ENCODE data around the gene NTSR2.

The NTSR2 gene

GRCh38 chr2:11712866-11713265 is 42.9 kb upstream of the NTSR2 start:
- Histone ChIP-seq H3K9me3 (ENCODE audit: low read depth, low read length) (no peaks in the 10 kb centered on the region), H3K4me3 (no peak overlapping the region), H3K27ac (no peak overlapping the region), H3K36me3 (ENCODE audit: insufficient read depth, low read length) (no peaks in the 10 kb centered on the region), H3K9ac (ENCODE audit: insufficient read length) (no peak overlapping the region)
- TF ChIP-seq POLR2AphosphoS5 (IDR thresholded peaks at IDR 0.05; ENCODE audit: borderline replicate concordance, low read depth, low read length) (no peak), EZH2 (IDR thresholded peaks at IDR 0.05) (no peak)
- no peak for DNase-seq (ENCODE audit: low read depth, low spot score)

DNA sequence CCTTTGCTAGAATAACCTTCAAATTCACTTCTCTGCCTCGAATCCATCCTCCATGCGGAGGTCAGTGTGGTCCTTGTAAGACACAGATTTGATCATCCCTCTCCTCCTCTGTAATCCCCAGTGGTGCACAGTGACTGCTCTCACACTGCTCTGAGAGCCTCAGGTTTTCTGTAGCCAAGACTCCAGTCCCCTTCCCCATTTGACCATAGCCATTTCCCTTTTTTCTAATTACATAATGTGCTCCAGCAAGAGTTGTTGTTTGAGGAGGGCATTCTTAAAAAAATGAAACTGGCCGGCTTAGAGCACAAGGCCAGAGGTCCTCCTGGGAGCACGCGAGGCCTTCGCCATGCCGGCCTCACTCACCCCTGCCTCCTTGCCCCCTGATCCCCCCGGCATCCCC is 41.8 kb upstream of the NTSR2 start:
- Histone ChIP-seq H3K27ac (no peak overlapping the region), H3K9ac (ENCODE audit: insufficient read length) (no peak overlapping the region), H3K4me3 (no peak overlapping the region), H3K9me3 (ENCODE audit: low read depth, low read length) (no peaks in the 10 kb centered on the region), H3K36me3 (ENCODE audit: insufficient read depth, low read length) (no peaks in the 10 kb centered on the region)
- no peak for TF ChIP-seq POLR2AphosphoS5 (IDR thresholded peaks at IDR 0.05; ENCODE audit: borderline replicate concordance, low read depth, low read length)
- no peak for TF ChIP-seq FOXP2 (optimal IDR thresholded peaks at IDR 0.05; ENCODE audit: control extremely low read depth, extremely low read length, insufficient read depth)
- DNase-seq (ENCODE audit: low read depth, low spot score) = no peak

GRCh38 chr2:11711354-11711716 is 41.3 kb upstream of the NTSR2 start:
- Histone ChIP-seq H3K36me3 (ENCODE audit: insufficient read depth, low read length) (no peaks in the 10 kb centered on the region), H3K9me3 (ENCODE audit: low read depth, low read length) (no peaks in the 10 kb centered on the region), H3K4me3 (no peak overlapping the region), H3K9ac (ENCODE audit: insufficient read length) (no peak overlapping the region), H3K27ac (no peak overlapping the region)
- TF ChIP-seq EZH2 (IDR thresholded peaks at IDR 0.05) (no peak), FOXP2 (optimal IDR thresholded peaks at IDR 0.05; ENCODE audit: control extremely low read depth, extremely low read length, insufficient read depth) (no peak), POLR2AphosphoS5 (IDR thresholded peaks at IDR 0.05; ENCODE audit: borderline replicate concordance, low read depth, low read length) (no peak)
- DNase-seq (ENCODE audit: low read depth, low spot score) = no peak

DNA sequence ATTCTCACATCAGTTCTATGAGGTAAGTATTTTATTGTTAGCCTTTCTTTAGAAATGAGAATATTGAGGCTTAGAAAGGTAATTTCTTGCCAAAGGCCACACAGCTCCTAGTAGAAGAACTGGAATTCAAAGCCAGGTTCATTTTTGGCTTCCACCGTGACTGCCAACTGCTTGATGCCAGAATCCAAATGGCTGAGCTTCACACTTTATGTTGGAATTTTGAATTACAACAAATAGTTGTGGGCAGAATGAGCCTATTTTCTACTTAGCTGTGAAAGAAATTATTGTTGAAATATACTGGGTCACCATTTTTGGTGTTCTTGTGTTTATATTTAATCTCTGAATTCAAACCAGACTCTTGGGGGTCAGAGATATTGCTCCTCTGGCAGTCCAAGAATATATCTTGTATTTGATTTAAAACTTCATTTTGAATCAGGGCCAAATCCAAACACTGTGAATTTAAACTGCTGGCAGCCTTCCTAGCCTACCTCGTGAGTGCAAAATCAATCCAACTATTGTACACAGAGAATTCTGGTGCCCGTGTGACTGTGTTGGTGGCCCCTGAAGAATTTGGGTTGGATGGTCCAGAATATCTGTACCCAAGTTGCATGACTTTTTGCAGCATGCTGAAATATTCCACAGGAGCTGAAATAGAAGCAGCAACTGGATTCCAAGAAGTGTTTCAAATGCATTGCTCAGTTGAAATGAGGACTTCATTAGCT is 40.8 kb upstream of the NTSR2 start:
- Histone ChIP-seq H3K27ac (no peak overlapping the region), H3K9ac (ENCODE audit: insufficient read length) (no peak overlapping the region), H3K36me3 (ENCODE audit: insufficient read depth, low read length) (no peaks in the 10 kb centered on the region), H3K4me3 (no peak overlapping the region), H3K9me3 (ENCODE audit: low read depth, low read length) (no peaks in the 10 kb centered on the region)
- no peak for TF ChIP-seq EZH2 (IDR thresholded peaks at IDR 0.05)
- no peak for TF ChIP-seq POLR2AphosphoS5 (IDR thresholded peaks at IDR 0.05; ENCODE audit: borderline replicate concordance, low read depth, low read length)
- no peak for TF ChIP-seq FOXP2 (optimal IDR thresholded peaks at IDR 0.05; ENCODE audit: control extremely low read depth, extremely low read length, insufficient read depth)
- no peak for DNase-seq (ENCODE audit: low read depth, low spot score)

DNA sequence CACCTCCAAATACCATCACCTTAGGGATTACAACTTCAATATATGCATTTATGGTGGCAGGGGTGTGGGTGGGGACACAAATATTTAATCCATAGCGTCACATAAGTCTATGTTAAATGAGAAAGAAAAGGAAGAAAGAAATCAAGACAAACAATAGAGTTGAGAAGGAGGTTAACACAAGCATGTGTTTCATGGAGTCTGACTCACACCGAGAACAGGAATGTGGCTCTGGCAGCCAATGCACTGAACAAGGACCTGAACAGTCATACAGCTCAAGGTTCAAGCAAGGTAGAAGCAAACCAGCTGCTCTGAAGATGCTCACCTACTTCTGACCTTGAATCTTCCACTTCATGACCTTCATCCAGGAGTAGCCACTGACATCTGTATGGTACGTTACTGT is 40.2 kb upstream of the NTSR2 start:
- Histone ChIP-seq H3K9ac (ENCODE audit: insufficient read length) (no peak overlapping the region), H3K27ac (no peak overlapping the region), H3K36me3 (ENCODE audit: insufficient read depth, low read length) (no peaks in the 10 kb centered on the region), H3K4me3 (no peak overlapping the region), H3K9me3 (ENCODE audit: low read depth, low read length) (no peaks in the 10 kb centered on the region)
- TF ChIP-seq EZH2 (IDR thresholded peaks at IDR 0.05) = no peak
- TF ChIP-seq FOXP2 (optimal IDR thresholded peaks at IDR 0.05; ENCODE audit: control extremely low read depth, extremely low read length, insufficient read depth) = no peak
- no peak for TF ChIP-seq POLR2AphosphoS5 (IDR thresholded peaks at IDR 0.05; ENCODE audit: borderline replicate concordance, low read depth, low read length)
- DNase-seq (ENCODE audit: low read depth, low spot score) = no peak

DNA sequence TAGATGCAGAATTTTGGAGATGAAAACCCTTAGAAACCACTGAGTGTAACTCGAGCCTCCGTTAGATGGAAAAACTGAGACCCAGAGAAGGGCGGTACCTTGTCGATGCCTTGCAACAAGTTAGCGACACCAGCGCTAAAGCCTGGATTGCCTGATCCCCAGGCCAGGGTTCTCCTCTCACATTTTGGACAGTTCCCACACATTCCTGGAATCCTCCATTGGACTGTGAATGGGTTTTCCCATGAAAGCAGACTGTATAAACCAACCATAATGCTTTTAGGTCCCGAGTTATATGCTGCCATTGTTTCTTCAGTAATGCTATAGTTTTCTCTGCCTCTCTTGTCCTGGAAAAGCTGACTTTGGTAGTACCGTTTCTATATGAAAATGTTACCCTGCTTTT is 39.3 kb upstream of the NTSR2 start:
- no peak overlapping the region for H3K27ac ChIP-seq
- no peaks in the 10 kb centered on the region for H3K36me3 ChIP-seq (ENCODE audit: insufficient read depth, low read length)
- DNase-seq (ENCODE audit: low read depth, low spot score) = no peak
- no peaks in the 10 kb centered on the region for H3K9me3 ChIP-seq (ENCODE audit: low read depth, low read length)
- TF ChIP-seq POLR2AphosphoS5 (IDR thresholded peaks at IDR 0.05; ENCODE audit: borderline replicate concordance, low read depth, low read length) (no peak), FOXP2 (optimal IDR thresholded peaks at IDR 0.05; ENCODE audit: control extremely low read depth, extremely low read length, insufficient read depth) (no peak), EZH2 (IDR thresholded peaks at IDR 0.05) (no peak)
- H3K4me3 ChIP-seq = no peak overlapping the region
- no peak overlapping the region for H3K9ac ChIP-seq (ENCODE audit: insufficient read length)

DNA sequence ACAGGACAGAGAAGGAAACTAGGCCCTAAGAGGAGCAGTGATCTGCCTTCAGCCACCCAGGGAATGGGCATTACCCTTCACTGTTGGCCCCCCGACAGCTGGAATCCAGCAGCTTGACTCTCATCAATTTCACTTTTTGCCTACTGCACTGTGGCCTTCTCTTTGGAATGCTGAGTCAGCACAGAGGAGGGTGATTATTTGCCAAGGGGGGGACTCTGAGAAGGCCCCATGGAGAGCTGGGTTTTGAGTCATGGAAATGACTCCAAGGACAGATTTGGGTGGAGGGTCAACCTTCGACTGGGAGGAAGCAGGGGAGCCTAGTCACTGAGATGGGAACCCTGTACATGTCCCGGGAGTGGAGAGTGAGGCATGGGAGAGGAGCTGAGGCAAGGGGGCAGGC is 38.1 kb upstream of the NTSR2 start:
- no peak overlapping the region for H3K4me3 ChIP-seq
- H3K9me3 ChIP-seq (ENCODE audit: low read depth, low read length) = no peaks in the 10 kb centered on the region
- no peak overlapping the region for H3K27ac ChIP-seq
- DNase-seq (ENCODE audit: low read depth, low spot score) = no peak
- TF ChIP-seq FOXP2 (optimal IDR thresholded peaks at IDR 0.05; ENCODE audit: control extremely low read depth, extremely low read length, insufficient read depth) = no peak
- TF ChIP-seq EZH2 (IDR thresholded peaks at IDR 0.05) = no peak
- TF ChIP-seq POLR2AphosphoS5 (IDR thresholded peaks at IDR 0.05; ENCODE audit: borderline replicate concordance, low read depth, low read length) = no peak
- no peaks in the 10 kb centered on the region for H3K36me3 ChIP-seq (ENCODE audit: insufficient read depth, low read length)
- H3K9ac ChIP-seq (ENCODE audit: insufficient read length) = no peak overlapping the region

DNA sequence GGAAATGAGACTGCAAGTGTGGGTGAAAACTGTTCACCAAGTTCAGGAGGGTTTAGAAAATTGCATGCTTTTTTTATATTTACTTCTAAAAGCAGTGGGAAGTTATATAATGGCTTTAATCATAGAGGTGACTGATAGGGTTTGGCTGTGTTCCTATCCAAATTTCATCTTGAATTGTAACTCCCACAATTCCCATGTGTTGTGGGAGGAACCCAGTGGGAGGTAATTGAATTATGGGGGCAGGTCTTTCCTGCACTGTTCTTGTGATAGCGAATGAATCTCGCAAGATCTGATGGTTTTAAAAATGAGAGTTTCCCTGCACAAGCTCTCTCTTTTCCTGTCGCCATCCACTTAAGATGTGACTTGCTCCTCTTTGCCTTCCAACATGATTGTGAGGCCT is 35.7 kb upstream of the NTSR2 start:
- Histone ChIP-seq H3K27ac (no peak overlapping the region), H3K9me3 (ENCODE audit: low read depth, low read length) (no peaks in the 10 kb centered on the region), H3K36me3 (ENCODE audit: insufficient read depth, low read length) (no peaks in the 10 kb centered on the region), H3K4me3 (no peak overlapping the region), H3K9ac (ENCODE audit: insufficient read length) (no peak overlapping the region)
- TF ChIP-seq EZH2 (IDR thresholded peaks at IDR 0.05) = no peak
- no peak for TF ChIP-seq FOXP2 (optimal IDR thresholded peaks at IDR 0.05; ENCODE audit: control extremely low read depth, extremely low read length, insufficient read depth)
- no peak for TF ChIP-seq POLR2AphosphoS5 (IDR thresholded peaks at IDR 0.05; ENCODE audit: borderline replicate concordance, low read depth, low read length)
- no peak for DNase-seq (ENCODE audit: low read depth, low spot score)

GRCh38 chr2:11705063-11705462 is 35.1 kb upstream of the NTSR2 start:
- Histone ChIP-seq H3K9ac (ENCODE audit: insufficient read length) (no peak overlapping the region), H3K36me3 (ENCODE audit: insufficient read depth, low read length) (no peaks in the 10 kb centered on the region), H3K27ac (no peak overlapping the region), H3K9me3 (ENCODE audit: low read depth, low read length) (no peaks in the 10 kb centered on the region), H3K4me3 (no peak overlapping the region)
- TF ChIP-seq EZH2 (IDR thresholded peaks at IDR 0.05) (no peak), FOXP2 (optimal IDR thresholded peaks at IDR 0.05; ENCODE audit: control extremely low read depth, extremely low read length, insufficient read depth) (no peak), POLR2AphosphoS5 (IDR thresholded peaks at IDR 0.05; ENCODE audit: borderline replicate concordance, low read depth, low read length) (no peak)
- no peak for DNase-seq (ENCODE audit: low read depth, low spot score)
